Neutrophil (primary cell): Measurements from ENCODE around the gene ZAR1L.

ENCODE experiments used
- H3K27ac ChIP-seq: fragments of 200-600 bp; sonication (generic); 2 replicates; pipeline ENCODE4 v1.5.1; 2016; ENCODE audit warnings: mild to moderate bottlenecking, moderate library complexity
- H3K27me3 ChIP-seq: fragments of 200-600 bp; sonication (generic); 2 replicates; pipeline ENCODE4 v1.6.0; 2016; ENCODE audit warnings: mild to moderate bottlenecking
- H3K36me3 ChIP-seq: fragments of 200-600 bp; sonication (generic); 2 replicates; pipeline ENCODE4 v1.5.1; 2017
- H3K4me1 ChIP-seq, 2 experiments: fragments of 200-600 bp in 1 of 2; sonication (generic) in 1 of 2; 1 replicate in 1 of 2; 2 replicates in 1 of 2; pipeline versions ENCODE4 v1.5.1 to v1.6.1; 2013 to 2016; ENCODE audit warnings: low read depth in 1 of 2, low read length in 1 of 2, mild to moderate bottlenecking in 1 of 2, moderate library complexity in 1 of 2; ENCODE audit not compliant: control insufficient read depth in 1 of 2, insufficient read depth in 1 of 2
- H3K4me3 ChIP-seq, 2 experiments: fragments of 200-600 bp in 1 of 2; sonication (generic) in 1 of 2; 1 replicate in 1 of 2; 2 replicates in 1 of 2; pipeline ENCODE4 v1.5.1; 2013 to 2016; ENCODE audit warnings: low read depth in 1 of 2, low read length in 1 of 2, mild to moderate bottlenecking in 1 of 2, moderate library complexity in 1 of 2
- H3K9me3 ChIP-seq: fragments of 200-600 bp; sonication (generic); 2 replicates; pipeline ENCODE4 v1.5.1; 2016
- TF ChIP-seq, protein P1 (sequence below): fragments of 200-600 bp; sonication (generic); IDR thresholded peaks from 2 replicates; pipeline ENCODE4 v1.5.1; 2016; ENCODE audit warnings: antibody characterized with exemption

The ZAR1L gene

GRCh38 chr13:32255724-32256109, 59.4 kb downstream of the ZAR1L start:
- Histone ChIP-seq H3K4me3 (no peak overlapping the region), H3K4me1 (no peaks in the 10 kb centered on the region), H3K27me3 (no peaks in the 10 kb centered on the region), H3K27ac (no peak overlapping the region), H3K36me3 (peaks cover 100% of the 10 kb centered on the region), H3K9me3 (no peaks in the 10 kb centered on the region)
- TF ChIP-seq, protein P1, sequence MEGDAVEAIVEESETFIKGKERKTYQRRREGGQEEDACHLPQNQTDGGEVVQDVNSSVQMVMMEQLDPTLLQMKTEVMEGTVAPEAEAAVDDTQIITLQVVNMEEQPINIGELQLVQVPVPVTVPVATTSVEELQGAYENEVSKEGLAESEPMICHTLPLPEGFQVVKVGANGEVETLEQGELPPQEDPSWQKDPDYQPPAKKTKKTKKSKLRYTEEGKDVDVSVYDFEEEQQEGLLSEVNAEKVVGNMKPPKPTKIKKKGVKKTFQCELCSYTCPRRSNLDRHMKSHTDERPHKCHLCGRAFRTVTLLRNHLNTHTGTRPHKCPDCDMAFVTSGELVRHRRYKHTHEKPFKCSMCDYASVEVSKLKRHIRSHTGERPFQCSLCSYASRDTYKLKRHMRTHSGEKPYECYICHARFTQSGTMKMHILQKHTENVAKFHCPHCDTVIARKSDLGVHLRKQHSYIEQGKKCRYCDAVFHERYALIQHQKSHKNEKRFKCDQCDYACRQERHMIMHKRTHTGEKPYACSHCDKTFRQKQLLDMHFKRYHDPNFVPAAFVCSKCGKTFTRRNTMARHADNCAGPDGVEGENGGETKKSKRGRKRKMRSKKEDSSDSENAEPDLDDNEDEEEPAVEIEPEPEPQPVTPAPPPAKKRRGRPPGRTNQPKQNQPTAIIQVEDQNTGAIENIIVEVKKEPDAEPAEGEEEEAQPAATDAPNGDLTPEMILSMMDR: no peak

DNA sequence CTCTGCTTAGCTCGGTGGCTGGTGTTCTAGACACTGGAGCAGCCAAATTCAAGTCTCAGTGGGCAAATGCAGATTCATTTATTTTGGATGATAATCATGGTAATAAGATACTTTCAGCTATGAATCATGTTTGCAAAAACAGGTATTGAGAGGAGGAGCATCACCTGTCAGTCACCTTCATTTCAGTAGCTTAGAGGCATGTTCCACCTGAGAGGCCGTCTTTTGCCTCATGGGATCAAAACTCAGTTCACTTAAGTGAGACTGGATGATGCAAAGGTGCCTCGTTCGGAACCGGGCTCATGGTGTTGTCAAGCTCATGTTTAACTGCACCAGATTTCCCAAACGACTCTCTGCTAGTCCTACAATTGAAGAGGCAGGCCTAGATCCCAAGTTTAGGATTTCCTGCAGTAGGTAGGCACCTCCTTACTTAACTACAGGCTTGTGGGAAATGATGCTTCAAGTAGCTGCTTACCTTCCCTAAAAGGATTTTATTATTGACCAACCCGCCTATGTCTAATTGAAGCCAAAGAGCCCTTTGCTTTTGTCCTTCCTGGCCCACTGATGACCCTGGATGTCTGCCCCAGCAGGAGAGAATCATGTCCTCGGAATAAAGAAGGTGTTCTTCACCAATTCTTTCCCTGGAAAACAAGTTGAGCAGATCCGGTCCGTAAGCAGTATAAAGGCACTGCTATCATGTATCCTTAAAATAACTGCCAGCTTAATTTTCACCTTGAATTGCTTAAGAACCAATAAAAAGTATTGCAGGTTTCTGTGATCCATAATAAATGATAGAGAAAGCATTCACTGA, 60.0 kb downstream of the ZAR1L start:
- Histone ChIP-seq H3K27ac (no peak overlapping the region), H3K9me3 (no peaks in the 10 kb centered on the region), H3K36me3 (peaks cover 100% of the 10 kb centered on the region), H3K4me1 (no peaks in the 10 kb centered on the region), H3K4me3 (no peak overlapping the region), H3K27me3 (no peaks in the 10 kb centered on the region)
- TF ChIP-seq, protein P1: no peak

DNA sequence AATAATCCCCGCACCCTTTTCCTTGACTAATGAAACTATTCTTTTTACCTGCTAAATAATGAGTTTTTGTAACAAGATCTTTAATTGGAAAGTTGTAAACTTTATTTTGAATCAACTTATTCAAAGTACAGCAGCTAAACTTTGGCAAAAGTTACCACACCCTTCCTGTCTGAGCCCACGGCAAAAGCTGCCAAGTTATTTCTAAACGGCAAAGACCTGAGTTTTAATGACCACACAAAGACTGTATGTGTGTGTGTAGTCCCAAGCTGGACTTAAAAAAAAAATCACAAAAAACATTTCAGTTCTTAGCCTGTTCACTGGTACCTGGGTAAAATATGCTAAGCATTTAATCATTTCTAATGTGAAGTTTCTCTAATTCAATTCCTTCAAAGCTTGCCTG, 60.7 kb downstream of the ZAR1L start:
- H3K27me3 ChIP-seq: no peaks in the 10 kb centered on the region
- peaks cover 100% of the 10 kb centered on the region for H3K36me3 ChIP-seq
- TF ChIP-seq, protein P1: no peak
- H3K27ac ChIP-seq: no peak overlapping the region
- H3K4me3 ChIP-seq: no peak overlapping the region
- no peaks in the 10 kb centered on the region for H3K9me3 ChIP-seq
- no peaks in the 10 kb centered on the region for H3K4me1 ChIP-seq

DNA sequence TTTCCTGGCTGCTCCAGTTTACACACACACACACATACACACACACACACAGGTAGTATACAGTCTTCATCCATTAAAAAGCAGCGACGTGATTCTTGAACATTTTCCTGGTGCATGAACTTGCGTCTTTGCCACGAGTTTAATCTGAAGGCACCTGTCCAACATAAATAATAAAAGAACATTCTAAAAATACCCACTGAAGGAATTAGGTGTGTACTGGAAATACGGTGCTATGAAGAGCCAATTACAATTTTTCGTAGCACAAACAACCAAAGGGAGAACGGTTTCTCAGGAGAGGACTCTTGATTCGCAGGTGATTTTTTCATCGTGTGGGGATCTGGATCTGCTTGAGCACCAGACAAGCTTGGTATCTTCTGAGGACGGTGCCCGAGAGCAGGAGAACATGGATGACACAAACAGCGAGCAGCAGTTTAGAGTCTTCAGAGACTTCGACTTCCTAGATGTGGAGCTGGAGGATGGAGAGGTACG, 61.2 kb downstream of the ZAR1L start:
- TF ChIP-seq, protein P1: no peak
- H3K4me1 ChIP-seq: peaks cover under 1% of the 10 kb centered on the region in 2 experiments
- peaks cover 100% of the 10 kb centered on the region for H3K36me3 ChIP-seq
- H3K9me3 ChIP-seq: no peaks in the 10 kb centered on the region
- H3K4me3 ChIP-seq: no peak overlapping the region
- no peak overlapping the region for H3K27ac ChIP-seq
- H3K27me3 ChIP-seq: no peaks in the 10 kb centered on the region
